Activated naive CD8-positive, alpha-beta T cell treated with anti-CD3 and anti-CD28 coated beads, Interleukin-2, amount 50 U/mL, for 16 hours (primary cell): ENCODE results near the gene SLC36A1.
"Not testable (repeated sequence)": the region's sequence is repeated elsewhere in the genome, so short reads cannot be mapped to it uniquely, and the experiment has no call there.

Experiments
- DNase-seq: peaks from one replicate; pipeline ENCODE4 v3.0.0-alpha.2; 2020; ENCODE audit warnings: low read depth, low spot score

The SLC36A1 gene

DNA sequence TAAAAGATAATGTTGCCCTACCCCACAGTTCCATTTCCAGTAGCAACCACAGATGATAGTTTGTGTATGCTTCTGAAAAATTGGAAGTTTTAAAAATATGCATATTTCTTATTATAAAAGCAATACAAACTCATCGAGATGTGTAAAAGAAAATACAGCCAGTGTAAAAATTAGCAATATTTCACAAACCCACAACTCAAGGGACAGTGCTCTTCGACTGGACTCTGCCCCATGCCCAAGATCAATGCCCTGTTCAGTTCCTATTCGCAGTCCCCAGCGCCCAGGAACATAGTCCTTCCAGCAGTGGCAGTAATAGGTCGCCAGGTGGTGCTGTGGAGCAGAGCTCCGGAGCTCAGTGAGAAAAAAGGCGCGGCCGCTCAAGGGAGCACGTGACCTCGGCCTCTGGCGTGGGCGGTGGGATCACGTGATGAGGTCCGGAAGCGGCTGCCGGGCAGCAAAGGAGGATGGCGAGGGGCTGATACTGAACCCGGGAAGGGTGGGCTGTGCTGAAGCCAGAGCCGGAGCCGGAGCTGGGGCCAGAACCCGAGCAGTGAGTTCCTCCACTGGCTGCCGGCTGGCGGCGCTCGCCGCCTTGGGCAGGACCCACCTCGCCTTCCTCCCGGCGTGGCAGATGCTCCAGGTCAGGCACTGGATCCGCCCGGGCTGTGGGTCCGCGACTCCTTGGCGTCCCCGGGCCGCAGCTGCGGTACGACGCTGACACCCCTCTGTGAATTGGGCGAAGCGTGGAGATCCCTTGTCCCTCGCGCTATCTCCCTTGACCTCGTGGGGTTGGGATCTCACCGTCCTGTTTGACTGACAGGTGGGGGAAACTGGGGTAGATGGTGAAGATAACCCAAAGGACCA lies at the start of gene SLC36A1:
Gene SLC36A1 (plus strand): TSS at position 430 of the 864 bp plus-strand sequence. CDS start 11,190 bp downstream, outside the sequence.
- peak; percentile 93 for DNase-seq

DNA sequence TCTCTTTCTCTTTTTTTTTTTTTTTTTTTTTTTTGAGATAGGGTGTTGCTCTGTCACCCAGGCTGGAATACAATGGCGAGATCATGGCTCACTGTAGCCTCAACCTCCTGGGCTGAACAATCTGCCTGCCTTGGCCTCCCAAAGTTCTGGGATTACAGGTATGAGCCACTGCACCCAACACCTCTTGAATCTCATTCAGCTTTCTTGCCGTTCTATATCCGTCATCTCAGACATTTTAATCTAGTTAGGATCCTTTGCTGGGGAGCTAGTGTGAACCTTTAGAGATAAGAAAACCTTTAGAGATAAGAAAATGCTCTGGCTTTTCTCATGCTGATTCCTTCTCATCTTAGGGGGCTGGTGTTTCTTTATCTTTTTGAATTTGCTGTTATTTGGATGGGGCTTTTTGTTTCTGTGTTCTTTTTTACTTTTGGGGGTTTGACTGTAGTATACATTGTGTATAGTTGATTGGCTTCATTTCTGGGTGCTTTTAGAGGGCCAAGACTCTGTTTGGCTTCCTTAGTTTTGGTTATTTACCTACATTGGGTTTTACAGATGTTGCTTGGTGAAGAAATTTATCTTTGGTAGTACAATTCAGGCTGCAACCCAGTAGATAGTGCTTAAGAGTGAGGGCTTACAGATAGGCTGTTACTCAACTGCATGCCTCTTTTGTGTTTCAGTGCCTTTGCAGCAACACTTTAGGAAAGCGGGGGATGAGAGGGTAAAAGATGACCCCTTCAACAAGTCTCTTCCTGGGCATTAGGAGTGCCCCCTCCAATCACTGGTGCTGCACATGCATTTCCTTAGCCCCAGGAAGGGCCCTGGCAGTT lies 41.9 kb upstream of the SLC36A1 start:
- no peak for DNase-seq

DNA sequence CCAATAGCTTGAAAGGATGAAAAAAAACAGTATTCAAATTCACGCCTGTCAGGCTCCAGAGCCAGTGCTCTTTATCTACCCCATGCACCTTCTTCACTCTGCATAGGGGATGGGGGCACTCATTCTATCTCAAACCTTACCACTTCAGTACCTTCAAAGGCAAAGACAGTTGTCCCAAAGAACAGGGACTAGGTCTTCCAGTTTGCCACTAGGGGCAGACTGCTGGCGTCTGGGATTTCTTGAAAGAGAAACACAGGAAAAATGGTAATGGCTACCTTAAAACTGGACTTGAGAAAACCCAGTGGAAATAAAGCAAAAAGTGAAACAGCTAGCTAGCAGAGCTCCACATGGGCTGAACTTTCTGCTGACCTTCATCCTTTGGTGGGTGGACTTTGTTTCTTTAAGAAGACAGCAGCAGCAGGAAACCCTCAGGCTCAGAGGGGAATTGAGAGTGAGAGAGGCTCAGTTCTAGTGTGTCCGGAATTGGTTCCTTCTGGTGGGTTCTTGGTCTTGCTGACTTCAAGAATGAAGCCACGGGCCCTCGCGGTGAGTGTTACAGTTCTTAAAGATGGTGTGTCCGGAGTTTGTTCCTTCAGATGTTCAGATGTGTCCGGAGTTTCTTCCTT lies 41.0 kb upstream of the SLC36A1 start:
- DNase-seq = no peak

DNA sequence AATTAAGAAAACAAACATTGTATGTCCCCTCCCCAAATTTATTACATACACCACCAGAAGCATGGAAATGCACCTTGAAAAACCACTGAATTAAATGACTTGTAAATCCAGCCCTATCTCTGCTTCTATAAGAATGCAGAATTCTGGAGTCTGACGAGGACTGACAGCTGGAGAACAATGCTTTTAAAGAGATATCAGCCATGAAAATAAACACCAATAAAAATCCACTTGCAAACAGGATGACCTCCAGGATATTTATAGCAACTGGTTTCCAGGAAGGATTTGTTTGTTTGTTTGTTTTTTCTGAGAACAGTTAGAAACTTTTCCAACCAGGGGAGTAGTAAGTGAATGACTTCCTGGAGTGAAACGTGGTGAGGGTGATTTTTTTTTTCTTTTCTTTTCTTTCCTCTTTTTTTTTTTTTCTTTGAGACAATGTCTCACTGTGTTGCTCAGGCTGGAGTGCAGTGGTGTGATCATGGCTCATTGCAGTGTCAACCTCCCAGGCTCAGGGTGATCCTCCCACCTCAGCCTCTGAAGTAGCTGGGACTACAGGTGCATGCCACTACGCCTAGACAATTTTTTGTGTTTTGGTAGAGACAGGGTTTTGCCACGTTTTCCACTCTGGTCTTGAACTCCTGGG lies 38.7 kb upstream of the SLC36A1 start:
- no peak for DNase-seq

DNA sequence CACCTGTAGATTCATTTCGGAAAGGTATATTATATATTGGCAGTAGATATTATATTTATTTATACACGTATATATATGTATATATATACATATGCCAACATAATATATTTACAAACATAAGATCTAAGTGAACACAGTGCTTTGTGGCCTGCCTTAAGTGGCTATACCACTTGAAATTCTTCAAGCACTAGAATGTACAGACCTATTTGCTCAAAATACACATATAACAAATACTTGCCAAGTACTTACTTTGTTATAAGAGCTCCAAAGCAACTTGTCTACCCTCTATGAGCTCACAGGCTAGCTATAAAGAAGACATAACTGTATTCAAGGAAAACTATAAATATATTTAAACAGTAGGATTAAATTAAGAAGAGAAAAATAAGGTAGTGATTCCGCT lies 33.6 kb upstream of the SLC36A1 start:
- DNase-seq = no peak

DNA sequence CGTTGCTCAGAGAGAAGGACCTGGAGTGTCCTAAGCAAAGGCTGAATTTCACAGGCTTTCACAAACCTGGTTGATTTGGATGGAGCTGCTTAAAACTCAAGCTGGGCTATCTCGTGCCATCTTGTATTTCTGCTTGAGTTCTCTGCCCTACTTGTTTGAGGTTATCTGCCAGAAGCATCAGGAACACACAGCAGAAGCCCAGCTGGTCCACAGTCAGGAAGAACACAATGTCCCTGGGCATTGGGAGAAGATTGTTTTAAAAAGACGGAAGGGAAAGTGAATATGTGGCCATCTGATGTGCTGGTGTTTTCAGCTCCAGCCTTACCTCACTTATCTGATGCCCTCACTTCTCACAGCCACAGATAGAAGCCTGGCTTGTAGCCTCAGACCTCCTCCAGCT lies 32.9 kb upstream of the SLC36A1 start:
- DNase-seq = no peak

DNA sequence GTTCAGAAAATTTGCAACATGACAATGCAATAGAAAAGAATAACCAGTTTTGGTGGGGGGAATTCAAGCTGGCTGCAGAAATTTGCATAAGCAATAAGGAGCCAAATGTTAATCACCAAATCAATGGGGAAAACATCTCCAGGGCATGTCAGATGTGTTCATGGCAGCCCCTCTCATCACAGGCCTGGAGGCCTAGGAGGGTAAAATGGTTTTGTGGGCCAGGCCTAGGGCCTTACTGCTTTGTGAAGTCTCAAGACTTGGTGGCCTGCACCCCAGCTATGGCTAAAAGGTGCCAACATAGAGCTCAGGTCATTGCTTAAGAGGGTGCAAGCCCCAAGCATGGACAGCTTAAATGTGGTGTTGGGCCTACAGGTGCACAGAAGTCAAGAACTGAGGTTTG lies 29.7 kb upstream of the SLC36A1 start:
- no peak for DNase-seq

DNA sequence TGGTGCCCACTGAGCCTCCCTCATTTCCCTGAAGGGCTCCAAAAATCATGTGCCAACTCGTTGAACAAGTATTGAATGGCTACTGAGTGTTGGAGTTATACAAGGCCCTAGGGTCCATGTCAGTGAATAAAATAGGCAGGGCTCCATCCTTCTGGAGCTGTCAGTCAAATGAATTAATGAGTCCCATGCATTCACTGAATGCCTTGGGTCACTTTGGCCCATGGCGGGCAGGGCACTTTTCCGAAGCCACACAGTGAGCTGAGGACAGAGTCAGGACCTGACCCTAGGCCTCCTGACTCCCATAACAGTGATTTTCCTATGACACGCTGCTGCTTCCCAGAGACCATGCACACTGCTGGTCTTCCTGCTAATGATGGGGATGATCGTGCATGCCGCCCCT lies 27.3 kb upstream of the SLC36A1 start:
- no peak for DNase-seq

DNA sequence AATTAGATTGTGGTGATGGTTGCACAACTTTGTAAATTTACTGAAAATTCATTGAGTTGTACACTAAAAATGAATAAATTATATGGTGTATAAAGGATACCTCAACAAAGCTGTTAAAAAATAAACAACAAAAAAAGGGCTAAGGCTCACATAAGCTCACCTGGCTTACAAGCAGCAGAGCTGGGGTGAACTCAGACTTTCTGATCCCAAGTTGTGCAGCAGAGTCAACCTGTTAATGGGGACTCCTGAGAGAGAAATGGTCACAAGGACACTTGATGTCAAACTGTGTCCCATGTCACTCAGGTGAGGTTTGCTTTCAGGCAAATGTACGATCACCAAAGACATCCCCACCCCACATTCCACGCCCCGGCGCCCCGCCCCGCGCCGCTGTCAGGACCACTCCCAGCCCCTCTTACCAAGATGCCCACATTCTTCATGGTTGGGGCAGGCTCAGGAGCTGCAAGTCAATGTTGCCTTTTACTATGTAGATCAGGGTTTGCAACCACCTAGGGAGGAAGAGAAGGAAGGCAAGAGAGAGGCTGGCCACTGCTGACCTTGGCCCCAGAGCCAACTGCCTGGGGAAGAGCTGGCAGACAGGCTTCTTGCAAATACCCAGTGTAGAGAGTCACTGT lies 22.4 kb upstream of the SLC36A1 start:
- no peak for DNase-seq

DNA sequence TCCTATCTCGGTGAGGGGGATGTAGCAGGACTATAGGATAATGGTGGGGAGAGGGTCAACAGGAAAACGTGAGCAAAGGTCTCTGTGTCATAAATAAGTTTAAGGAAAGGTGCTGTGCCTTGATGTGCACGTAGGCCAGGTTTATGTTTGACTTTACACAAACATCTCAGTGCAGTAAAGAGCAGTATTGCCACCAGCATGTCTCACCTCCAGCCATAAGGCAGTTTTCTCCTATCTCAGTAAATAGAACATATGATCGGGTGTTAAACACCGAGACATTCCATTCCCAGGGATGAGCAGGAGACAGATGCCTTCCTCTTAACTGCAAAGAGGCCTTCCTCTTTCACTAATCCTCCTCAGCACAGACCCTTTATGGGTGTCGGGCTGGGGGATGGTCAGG lies 21.1 kb upstream of the SLC36A1 start:
- not testable (repeated sequence) for DNase-seq

DNA sequence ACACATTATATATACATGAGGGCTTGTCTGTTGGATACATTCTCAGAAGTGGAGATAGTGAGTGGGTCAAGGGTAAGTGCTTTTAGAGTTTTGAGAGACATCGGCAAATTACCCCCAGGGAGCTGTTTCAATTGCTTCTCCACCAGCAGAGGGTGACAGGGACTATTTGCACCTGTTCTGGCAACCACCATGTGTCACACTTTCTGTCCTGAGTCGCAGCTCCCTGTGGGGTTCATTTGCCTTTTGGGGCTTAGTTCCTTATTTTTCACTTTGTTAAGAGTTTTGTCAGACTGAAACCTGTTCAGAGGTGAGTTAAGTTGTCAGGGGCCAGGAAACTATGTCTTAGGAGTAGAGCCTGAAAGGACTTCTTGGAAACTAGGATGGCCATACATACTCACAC lies 20.1 kb upstream of the SLC36A1 start:
- no peak for DNase-seq

DNA sequence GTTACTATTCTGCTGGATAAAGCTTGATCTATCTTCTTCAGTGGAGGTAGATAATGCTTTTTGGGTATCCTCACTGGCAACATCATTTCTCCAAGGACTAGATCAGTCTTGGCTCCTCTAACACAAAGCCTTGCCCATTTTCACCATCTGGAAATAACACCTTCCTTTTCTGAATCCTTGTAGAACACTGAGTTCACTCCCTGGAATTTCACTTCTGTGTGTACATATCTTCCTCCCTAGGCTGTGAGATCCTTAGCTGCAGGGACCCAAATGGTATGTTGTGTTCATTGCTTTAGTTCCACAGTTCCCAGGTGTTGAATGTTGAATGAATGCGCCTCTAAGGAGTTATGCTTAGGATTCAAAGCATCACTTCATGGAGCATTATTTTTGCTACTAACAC lies 16.7 kb upstream of the SLC36A1 start:
- no peak for DNase-seq

DNA sequence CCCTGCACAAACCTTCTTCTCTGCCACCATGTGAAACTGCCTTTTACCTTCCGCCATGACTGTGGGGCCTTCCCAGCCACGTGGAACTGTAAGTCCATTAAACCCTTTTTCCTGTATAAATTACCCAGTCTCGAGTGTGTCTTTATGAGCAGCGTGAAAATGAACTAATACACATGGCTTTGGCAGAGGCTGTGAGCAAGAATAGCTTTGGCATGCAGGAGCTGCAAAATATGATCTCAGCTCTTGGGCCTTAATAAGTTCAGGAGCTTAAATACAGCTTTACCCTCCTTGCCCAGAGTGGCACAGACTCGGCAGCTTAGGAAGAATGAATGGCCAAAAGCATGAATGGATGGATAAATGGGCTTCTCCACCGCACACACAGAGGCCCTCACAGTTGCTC lies 15.7 kb upstream of the SLC36A1 start:
- no peak for DNase-seq

DNA sequence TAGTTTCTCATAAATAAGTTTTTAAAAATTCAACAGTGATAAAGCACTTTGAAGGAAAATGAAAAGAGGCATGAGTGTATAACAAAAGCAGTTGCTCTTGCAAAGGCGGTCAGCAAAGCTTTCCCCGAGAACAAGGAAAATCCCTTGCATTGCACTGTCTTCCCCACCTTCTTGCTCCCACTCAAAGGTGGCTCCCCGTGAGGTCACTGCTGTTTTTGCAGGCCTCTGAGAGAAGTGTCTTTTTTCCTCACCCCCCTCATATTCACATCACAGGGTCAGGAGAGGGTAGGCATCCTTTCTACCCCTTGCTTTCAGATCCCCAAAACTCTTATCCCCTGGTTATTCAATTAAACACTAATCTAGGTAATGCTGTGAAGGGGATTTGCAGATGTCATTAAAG lies 15.2 kb upstream of the SLC36A1 start:
- no peak for DNase-seq

DNA sequence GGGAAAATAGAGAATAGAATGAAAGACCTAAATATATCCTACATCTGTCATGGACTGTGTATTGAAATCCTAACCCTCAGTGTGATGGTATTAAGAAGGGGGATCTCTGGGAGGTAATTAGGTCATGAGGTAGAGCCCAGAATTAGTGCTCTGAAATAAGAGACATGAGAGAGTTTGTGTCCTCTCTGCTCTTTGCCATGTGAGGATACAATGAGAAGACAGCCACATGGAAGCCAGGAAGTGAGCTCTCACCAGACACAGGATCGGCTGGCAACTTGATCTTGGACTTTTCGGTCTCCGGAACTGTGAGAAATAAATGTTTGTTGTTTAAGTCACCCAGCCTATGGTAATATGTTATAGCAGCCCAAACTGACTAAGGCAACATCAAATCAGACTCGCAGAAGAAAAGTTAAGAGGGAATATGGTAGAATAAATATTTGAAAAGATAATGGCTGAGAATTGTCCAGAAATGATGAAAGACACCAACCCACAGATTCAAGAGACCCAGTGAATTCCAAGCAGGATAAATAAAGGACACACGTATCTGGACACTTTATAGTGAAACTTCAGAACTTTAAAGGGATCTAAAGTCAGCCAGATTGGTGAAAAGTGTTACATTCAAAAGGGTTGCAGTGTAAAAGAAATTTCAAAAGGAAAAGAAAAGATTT lies 12.7 kb upstream of the SLC36A1 start:
- no peak for DNase-seq

DNA sequence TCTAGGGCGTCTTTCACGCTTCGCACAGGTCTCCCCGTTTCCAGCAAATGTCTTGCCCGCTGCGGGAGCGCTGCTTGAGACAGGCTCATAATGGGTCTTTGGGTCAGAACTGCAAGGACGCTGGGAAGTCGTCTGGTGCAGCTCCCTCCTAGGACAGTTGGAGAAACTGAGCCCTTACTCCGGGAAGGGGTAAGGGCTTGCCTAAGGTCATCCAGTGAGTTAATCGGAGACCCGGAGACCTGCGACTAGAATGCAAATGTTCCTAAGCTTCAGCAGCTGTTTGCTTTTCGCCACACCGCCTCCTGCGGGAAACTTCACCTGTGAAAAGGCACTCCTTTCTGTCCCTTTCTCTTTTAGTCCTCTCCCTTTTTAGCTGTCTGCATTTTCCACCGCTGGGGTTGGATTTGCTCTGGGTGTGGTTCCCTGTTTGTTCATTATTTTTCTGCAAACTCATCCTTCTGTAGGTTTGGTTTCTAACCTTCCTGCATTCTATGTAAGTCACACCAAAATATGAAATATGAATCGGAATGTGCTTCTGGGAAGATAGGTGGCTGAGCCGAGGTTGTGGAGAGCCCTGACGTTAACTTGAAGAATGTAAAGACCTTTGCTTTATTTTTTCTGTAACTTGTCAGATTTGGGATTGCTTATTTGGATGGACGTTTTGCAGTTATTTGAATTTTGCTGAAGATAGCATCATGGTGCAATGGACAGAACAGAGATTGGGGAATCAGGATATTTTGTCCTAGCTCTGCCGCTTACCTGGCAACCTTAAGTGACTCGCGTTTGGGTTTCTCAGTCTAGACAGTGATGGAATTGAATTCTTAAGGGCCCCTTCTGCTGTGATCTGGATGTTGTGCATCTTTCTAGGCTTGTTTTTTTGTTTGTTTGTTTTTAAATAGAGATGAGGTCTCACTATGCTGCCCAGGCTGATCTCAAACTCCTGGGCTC lies 909 bp downstream of the SLC36A1 start:
- DNase-seq = no peak

DNA sequence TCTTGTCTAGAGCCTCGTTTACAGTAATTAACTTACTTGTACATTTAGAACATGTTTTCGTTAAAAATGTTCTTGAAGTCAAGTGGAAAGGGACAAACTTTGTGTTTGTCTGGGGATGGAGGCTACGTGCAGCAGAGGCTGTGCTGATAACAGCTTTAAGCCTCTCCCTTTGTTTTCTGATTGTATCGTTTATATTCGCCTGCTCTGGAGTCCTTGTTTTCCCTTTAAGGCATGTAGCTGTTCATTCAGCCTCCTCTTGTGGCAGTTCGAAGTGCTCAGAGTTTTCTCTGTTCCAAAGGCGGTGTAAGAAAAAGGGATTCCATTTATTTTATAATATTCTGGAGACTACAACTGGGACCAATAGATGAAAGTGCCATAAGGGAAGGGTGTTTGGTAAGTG lies 1.9 kb downstream of the SLC36A1 start:
- no peak for DNase-seq

DNA sequence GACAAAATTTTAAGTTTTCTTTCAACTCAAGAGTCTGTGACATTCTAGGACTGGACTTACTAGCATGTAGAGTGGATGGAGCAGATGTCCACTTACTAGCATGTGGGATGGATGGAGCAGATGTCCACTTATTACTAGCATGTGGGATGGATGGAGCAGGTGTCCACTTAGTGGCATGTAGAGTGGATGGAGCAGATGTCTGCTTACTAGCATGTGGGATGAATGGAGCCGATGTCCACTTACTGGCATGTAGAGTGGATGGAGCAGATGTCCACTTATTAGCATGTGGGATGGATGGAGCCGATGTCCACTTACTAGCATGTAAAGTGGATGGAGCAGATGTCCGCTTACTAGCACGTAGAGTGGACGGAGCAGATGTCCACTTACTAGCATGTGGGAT lies 2.4 kb downstream of the SLC36A1 start:
- DNase-seq = no peak

DNA sequence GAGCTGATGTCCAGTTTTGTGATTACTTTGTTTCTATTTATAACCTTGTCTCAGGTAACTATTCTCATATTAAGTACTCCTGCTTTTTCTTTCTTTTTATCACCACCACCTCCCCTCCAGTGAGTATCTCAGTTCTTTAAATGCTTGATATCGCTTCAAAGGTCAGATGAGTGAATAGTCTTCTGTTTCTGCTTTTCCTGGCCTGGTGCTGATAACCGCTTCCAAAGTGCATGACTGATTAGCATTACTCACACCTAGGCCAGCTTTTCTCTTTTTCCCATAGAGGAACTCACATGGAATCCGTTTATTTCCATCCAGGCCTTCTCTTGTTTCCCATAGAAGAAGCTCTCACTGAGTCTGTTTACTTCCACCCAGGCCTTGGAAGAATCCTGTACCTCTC lies 3.2 kb downstream of the SLC36A1 start:
- DNase-seq = no peak
